Measurements from ENCODE around the gene TBX5.

The TBX5 gene

DNA sequence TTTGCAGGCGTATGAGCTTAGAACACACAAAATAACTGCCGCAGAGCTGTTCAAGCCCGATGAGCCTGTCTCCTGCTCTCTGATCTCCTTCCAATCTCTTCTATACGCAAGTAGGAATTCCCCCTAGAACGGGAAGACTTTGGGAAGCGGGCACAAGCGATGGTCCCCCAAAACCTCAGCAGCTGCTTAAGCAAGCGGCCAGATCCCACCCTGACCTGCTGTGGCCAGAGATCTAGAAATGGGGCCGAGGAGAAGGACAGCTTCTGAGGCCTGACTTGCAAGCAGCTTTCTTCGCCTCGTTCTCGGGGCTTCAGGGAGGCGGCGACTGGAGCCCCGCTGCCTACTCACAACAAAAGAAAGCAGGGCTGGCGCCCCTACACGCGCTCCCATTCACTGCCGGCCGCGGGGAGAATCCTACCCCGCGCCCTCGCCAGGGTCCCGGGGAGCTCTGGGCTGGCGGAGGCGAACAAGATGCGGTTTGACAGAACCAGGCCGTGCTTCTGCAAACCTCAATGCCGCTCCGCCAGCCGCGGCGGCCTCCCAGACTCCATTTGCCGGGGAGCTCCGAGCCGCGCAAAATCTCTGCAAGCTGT is 922 bp downstream of the TBX5 start:
- no peak for TF ChIP-seq GATA3 (IDR thresholded peaks at IDR 0.05; ENCODE audit: low read depth, low read length)
- TF ChIP-seq GATA2 (IDR thresholded peaks at IDR 0.05; ENCODE audit: low read depth, low read length): no peak

- TF ChIP-seq GATA3 (IDR thresholded peaks at IDR 0.05; ENCODE audit: low read depth, low read length) (no peak), GATA2 (IDR thresholded peaks at IDR 0.05; ENCODE audit: low read depth, low read length) (no peak)
Measured at GRCh38 chr12:114404083-114404925, 1.6 kb downstream of the TBX5 start.

- TF ChIP-seq GATA3 (IDR thresholded peaks at IDR 0.05; ENCODE audit: low read depth, low read length): no peak
- no peak for TF ChIP-seq GATA2 (IDR thresholded peaks at IDR 0.05; ENCODE audit: low read depth, low read length)
Measured at GRCh38 chr12:114403690-114404066, 2.3 kb downstream of the TBX5 start.

DNA sequence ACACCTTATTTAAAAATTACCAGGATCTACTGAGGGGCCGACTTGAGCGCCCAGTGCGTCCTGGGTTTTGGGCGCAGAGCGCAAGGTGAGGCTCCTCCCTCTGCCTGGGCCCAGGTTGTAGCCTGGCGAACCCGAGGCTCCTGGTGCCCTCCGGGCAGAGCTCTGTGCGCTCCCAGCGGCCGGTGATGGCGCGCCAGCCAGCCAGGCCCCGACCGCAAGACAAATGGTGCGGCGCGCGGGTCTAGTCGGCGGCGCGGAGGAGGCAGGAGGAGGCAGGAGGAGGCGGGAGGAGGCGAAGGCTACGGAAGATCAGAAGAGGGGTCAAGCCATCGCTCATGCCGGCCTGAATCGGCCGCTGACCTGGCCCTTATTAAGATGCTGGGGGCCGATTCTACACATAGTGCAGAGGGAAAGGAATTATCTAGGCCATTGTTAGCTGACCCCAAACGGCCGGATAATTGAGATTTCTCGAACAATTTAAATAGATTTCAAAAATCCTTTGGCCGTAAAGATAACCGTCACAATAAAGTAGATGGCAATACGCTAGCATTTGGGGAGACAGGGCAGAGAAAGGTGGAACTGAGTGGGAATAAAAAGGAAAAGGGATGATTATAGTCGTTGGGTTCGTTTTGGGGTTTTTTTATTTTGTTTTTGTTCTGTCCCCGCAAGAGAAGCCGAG is 2.8 kb downstream of the TBX5 start:
- no peak for TF ChIP-seq GATA3 (IDR thresholded peaks at IDR 0.05; ENCODE audit: low read depth, low read length)
- no peak for TF ChIP-seq GATA2 (IDR thresholded peaks at IDR 0.05; ENCODE audit: low read depth, low read length)

DNA sequence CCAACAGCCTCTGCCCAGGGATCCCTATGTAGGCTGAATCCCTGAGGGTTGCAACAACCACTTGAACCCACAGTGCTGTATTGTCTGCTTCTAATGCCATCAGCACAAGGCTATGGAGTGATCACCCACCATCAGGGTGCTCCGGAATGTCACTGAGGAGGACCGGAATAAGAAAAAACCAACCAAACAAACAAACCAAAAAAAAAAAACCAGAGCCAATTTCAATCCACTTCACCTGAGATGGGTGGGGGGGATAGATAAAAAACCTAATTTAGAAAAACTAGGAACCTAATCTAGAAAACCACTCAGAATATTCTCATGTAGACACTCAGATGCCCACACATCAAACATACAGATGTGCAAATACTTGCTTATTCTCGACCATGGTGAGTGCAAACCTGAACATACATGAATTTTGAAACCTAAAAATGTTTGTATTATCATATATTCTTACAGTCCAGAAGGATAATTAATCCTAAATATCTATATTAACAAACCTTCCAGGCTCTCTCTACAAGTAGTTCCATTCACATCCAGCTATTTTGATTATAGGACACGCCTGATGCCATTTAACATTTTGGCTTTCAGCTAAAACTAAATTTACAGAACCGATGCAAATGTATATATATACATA is 3.7 kb downstream of the TBX5 start:
- TF ChIP-seq GATA3 (IDR thresholded peaks at IDR 0.05; ENCODE audit: low read depth, low read length) (no peak), GATA2 (IDR thresholded peaks at IDR 0.05; ENCODE audit: low read depth, low read length) (no peak)

GRCh38 chr12:114401328-114402083 is 4.4 kb downstream of the TBX5 start:
- TF ChIP-seq GATA2 (IDR thresholded peaks at IDR 0.05; ENCODE audit: low read depth, low read length) (no peak), GATA3 (IDR thresholded peaks at IDR 0.05; ENCODE audit: low read depth, low read length) (no peak)

DNA sequence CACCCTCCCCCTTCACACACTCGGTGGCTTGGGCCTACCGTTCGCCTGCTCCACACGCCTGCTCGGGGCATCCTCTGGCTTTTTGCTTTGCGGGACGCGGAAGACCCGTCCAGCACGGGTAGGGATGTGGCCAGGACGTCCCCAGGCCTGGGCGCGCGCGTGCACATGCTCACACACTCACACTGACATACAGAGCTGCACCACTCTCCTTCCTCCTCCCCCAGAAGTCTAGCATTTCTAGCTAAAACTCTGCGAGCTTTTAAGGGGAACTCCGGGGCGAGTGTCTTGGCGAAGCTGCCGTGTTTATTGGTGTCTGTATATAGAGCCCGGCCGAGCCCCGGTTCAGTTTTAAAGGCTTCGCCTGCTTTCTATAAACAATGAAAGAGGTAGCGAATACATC is 5.0 kb downstream of the TBX5 start:
- TF ChIP-seq GATA3 (IDR thresholded peaks at IDR 0.05; ENCODE audit: low read depth, low read length) (no peak), GATA2 (IDR thresholded peaks at IDR 0.05; ENCODE audit: low read depth, low read length) (no peak)

DNA sequence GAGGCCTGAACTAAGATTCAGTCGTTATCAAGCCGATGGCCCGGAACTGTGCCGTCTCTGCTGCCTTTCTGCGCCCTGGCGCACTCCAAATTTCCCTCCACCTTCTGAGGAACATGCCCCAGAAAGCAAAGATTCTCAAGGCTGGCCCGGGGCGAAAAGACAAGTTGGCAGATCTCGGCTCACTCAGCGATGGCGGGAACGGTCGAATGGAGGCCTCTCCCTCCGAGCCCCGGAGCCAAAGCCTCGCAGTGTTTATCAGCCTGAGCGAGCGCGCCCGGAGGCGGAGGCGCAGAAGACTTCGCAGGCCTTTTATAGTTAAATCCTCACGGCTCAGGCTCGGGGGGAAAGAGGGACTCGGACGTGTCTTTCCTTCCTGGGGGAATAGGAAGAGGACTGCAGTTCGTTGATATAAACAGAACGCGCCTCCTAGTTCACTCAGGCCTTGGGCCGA is 5.6 kb downstream of the TBX5 start:
- TF ChIP-seq GATA2 (IDR thresholded peaks at IDR 0.05; ENCODE audit: low read depth, low read length): no peak
- TF ChIP-seq GATA3 (IDR thresholded peaks at IDR 0.05; ENCODE audit: low read depth, low read length): no peak

GRCh38 chr12:114399664-114400211 is 6.2 kb downstream of the TBX5 start:
- TF ChIP-seq GATA2 (IDR thresholded peaks at IDR 0.05; ENCODE audit: low read depth, low read length) (no peak), GATA3 (IDR thresholded peaks at IDR 0.05; ENCODE audit: low read depth, low read length) (no peak)

- TF ChIP-seq GATA3 (IDR thresholded peaks at IDR 0.05; ENCODE audit: low read depth, low read length) (no peak), GATA2 (IDR thresholded peaks at IDR 0.05; ENCODE audit: low read depth, low read length) (no peak)
Measured at GRCh38 chr12:114397978-114398881, 7.7 kb downstream of the TBX5 start.

GRCh38 chr12:114396869-114397719 is 8.8 kb downstream of the TBX5 start:
- no peak for TF ChIP-seq GATA2 (IDR thresholded peaks at IDR 0.05; ENCODE audit: low read depth, low read length)
- TF ChIP-seq GATA3 (IDR thresholded peaks at IDR 0.05; ENCODE audit: low read depth, low read length): no peak
